NK-92 (cell line): ENCODE data around the gene KIAA1328.

Experiments used
- DNase-seq: peaks from one replicate; lab custom pipeline; 2025; ENCODE audit not compliant: unreplicated experiment; lab: John Stamatoyannopoulos, UW

Gene KIAA1328

GRCh38 chr18:37249171-37249886, 420.4 kb downstream of the KIAA1328 start:
- no peak for DNase-seq

DNA sequence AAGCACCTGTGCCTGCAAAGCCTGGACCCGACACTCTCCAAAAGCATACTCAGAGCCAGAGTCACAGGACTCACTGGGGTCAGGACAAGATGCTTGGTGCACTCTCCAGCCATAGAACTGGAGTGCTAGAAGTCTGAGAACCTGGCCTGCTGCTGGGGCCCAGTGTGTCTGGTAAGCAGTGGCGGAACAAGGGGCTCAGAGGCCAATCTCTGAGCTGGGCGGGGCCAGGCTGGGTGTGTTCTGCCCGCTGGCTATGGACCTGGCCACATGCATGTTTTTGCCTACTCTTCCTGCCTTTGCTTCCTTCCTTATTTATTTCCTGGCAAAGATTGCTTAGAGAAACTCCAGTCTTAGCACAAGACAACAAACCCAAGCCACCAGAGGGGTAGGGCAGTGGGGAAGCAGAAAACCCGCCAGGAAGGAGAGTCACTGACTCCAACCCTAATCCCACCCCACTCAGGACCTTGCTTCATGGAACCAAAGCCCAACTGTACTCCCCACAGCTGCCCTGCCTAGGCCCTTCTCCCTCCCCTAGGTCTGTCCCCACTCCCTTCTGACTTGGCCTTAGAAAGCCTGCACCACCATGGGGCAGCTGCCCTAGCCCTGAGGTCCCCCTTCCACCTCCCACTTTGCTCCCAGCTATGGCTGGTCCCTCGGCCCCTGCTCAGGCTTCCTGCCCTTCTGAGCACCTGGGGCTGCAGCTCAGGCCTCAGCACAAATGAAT, 421.1 kb downstream of the KIAA1328 start:
- DNase-seq, result no peak

DNA sequence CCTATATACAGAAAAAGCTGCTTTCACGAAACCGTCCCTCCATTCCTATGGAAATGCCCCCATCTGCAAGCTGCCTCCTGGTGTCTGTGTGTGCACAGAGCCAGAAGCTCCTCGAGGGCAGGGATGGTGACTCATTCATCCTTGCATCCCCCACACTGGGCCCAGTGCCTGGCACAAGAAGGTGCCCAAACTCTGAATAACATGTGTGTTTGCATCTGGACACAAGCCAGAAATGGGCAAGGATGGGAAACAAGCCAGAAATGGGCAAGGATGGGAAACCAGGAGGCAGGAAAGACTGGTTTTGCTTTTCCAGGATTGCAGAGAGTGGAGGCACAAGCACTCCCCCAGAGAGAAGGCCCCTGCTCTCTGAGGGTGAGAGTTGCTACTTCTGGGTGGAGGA, 422.8 kb downstream of the KIAA1328 start:
- DNase-seq, result no peak

DNA sequence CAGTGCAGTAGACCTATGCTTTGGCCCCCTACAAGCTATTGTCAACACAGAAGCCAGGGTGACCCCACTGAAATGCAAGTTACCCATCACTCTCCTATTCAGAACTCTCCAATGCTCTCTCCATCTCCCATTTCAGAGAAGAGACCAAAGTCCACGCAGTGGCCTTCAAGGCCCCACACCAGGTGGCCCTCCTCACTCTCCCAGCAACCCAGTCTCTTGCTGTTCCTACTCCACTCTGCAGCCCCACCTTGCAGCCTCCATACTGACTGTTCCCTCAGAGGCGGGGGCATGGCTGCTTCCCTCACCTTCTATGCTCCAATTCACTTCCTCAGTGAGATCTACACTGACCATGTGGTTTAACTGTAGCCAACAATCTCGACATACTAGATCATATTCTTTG, 423.4 kb downstream of the KIAA1328 start:
- DNase-seq, result no peak

DNA sequence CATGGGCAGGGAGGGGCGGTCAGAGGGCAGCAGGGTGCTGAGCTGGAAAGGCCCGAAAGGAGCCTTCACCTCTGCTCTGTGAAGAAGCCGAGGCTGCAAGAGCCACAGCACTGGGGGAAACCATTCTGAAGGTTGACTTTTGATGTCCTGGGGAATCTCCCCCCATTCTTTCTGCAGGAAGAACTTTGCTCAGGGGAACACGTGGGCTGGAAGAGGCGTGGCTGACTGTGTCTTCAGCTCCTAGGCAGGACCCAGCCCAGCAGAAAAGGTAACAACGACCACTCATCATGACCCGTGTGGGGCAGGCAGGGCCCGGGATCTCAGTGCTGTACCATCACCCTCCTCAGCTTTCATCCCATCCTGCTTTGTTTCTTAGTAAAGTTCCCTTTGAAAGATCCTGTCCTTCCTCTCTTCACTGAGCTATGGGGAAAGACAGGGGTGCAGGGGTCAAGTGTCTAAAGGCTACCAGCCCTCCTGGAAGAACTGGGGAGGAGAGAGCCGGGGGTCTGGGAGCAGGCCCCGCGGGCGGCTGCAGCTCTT, 424.0 kb downstream of the KIAA1328 start:
- no peak for DNase-seq

GRCh38 chr18:37253394-37254235, 424.7 kb downstream of the KIAA1328 start:
- no peak for DNase-seq

GRCh38 chr18:37254236-37254754, 425.4 kb downstream of the KIAA1328 start:
- no peak for DNase-seq

GRCh38 chr18:37254973-37255372, 426.0 kb downstream of the KIAA1328 start:
- no peak for DNase-seq

DNA sequence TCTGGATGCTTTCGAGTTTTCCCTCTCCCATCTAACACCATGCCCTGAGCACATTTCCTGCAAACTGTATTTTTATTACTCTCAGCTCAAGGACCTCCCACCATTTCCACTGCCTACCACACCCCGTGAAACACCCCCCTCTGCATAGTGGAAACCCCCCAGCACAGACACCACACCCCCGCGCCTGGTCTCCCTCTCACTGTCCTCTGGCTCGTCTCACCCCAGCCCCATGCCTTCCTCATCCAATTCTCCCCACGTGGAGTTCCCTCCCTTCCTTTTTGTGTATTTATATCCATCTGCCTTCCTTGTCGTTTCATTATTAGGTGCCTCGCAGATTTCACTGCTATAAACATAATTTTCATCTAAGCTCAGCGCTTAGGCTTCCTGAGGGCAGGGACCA, 429.2 kb downstream of the KIAA1328 start:
- DNase-seq, result no peak

DNA sequence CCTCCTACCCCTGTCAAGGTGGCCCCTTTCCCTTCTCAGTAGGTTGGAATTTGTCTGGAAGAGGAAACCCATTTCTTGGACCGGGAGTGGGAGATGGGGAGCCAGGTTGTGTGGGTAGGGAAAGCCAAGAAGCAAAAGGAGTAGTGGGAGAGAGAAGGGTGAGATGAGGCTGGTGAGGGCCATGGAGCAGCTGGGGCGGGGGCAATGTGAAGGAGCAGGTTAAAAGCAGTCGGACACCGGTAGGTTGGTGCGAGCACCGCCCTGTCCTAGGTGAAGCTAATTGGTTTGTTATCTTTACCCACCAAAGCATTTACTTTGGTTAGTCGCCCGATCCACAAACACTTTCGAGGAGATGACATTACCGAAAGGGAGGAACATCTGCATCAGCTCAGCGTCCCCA, 429.9 kb downstream of the KIAA1328 start:
- no peak for DNase-seq

- no peak for DNase-seq
These were observed 430.8 kb downstream of the KIAA1328 start for GRCh38 chr18:37259711-37260110.

- no peak for DNase-seq
These were observed 431.6 kb downstream of the KIAA1328 start for GRCh38 chr18:37260367-37261093.

GRCh38 chr18:37261246-37261840, 432.4 kb downstream of the KIAA1328 start:
- DNase-seq, result no peak

DNA sequence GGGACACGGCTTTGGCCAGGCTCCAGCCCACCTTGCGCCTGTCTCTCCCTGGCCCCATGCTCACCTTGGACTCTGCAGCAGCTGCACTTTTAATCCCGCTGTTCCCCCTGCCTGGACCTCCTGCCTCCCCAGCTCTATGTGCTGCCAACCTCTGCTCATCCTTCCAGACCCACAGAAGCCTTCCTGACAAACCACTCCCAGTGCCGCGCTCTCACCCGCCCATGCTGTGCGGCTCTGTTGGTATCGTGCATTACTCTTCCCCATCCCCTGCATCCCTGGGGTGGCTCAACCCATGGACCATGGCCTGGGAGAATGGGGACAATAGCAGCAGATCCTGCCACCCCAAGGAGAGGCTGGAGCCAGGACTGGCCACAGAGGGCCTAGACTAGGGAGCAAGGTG, 433.1 kb downstream of the KIAA1328 start:
- DNase-seq, result no peak

GRCh38 chr18:37264956-37265355, 436.0 kb downstream of the KIAA1328 start:
- DNase-seq, result no peak

DNA sequence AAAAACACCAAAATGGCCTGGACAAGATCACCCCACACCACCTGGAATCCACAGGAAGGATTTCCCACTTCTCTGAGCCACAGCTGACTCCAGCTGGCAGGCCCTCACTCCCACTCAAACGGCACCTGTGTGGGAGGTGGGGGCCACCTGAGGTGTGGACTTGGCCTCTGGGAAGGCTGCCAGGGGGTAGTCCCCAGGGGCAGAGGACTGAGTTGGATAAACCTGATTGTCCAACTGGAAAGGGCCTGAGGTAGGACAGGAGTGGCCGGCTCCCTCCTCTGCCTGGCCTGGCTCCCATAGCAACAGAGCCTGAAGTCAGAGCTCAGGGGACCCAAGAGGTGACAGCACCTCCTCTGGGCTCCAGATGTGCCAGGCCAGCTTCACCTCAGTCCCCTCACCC, 436.5 kb downstream of the KIAA1328 start:
- DNase-seq, result no peak

DNA sequence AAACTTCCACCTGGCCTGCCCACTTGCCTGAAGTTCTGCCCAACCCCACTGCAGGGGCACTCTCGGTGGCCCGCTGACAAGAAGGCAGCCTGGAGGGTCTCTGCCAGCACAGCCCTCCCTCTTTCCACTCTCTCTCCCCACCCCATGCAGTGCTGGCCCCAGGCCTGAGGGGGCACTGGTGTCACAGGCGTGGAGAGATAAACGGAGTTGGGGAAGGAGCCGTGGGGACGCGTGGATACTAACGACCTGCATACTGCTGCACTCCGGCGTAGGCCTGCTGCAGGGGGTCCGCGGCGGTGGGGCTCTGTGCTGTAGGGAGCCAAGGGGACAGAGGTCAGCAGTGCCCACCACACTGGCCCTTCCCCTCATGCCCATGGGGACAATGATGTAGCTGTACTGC, 437.4 kb downstream of the KIAA1328 start:
- DNase-seq, result no peak

DNA sequence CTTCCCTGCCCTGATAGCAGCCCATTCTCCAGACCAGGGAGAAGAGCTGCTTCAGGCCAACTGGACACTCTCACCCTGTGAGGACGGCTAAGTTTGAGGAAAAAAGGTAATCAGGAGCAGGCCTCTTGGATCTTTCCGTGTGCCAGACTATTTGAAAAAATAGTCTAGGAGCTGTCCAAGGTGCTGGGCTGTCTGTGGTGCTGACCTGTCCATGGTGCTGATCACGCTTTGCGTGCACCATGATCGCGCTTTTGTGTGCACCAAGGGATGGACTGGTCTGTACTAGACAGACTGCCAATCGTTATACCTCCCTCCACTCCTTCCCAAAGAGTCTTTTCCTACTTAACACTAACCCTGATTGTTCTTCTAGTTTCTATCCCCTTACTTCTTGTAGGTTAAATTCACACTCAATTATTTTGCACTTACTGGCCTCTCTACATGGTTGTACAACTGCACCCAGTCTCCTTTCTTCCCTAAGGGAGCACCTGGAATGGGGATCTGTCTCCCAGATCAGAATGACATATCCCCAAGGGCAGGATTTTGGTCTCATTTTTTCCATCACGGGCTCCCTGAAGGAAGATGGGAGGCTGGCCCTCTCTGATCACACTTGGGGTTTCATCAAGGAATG, 441.2 kb downstream of the KIAA1328 start:
- DNase-seq, result no peak

GRCh38 chr18:37270666-37271052, 441.7 kb downstream of the KIAA1328 start:
- DNase-seq, result no peak

GRCh38 chr18:37272226-37272625, 443.3 kb downstream of the KIAA1328 start:
- no peak for DNase-seq
